CD4-positive, alpha-beta T cell treated with Interleukin-6 for 4 hours (primary cell): ENCODE results near the gene FMN2.

Source experiments
- DNase-seq: peaks from one replicate; pipeline ENCODE4 v3.0.0-alpha.2; 2020; ENCODE audit warnings: mixed read lengths

FMN2 gene

DNA sequence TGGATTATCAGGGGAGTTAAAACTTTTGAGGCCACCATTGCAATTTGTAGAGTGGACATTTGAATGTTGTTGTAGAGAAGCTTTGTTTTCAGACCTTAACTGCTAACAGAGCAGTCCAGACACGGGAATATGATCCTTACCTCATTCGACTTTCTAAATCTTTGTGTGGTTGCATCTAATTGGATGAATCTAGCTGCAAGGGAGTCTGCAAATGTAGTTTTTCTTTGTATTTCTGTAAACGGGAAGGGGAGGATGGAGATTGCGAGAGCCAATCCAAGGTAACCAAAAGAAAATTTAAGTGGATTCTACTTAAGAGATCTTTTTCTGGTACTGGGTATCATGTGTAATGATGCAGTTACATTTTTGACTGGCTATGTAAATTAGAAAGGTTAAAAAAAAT, 110.2 kb downstream of the FMN2 start:
- no peak for DNase-seq

DNA sequence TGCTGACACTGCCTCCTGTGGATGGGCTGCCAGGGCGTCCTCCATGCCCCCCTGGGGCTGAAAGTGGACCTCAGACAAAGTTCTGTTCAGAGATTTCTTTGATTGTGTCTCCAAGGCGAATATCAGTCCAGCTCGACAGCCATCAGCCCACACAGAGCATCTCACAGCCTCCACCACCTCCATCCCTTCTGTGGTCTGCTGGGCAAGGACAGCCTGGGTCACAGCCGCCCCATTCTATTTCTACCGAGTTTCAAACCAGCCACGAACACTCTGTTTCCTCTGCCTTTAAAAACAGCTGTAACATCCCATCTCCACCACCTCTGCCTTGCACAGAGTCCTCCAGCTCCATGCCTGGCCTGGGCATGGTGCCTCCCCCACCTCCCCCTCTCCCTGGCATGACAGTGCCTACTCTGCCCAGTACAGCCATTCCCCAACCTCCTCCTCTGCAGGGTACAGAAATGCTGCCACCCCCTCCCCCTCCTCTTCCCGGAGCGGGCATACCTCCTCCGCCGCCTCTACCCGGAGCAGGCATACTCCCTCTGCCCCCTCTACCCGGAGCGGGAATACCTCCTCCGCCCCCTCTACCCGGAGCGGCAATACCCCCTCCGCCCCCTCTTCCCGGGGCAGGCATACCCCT, 115.5 kb downstream of the FMN2 start:
- DNase-seq, result no peak

DNA sequence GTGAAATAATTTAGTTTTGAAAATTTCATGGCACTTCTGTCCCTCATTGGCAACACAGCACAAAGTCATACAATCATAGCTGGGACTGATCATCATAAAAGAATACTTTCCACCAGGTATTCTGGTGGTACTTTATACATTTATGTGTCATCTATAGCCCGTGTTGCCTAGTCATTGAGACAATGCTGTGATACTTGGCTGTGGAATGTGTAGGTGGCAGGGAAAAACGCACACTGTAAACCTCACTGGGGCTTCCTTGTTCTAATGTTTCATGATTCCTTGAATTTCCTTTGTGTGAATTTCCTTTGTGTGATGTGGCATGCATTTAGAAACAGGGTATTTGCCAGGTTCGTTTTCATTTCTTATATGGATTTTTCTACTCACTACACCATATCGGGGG, 118.3 kb downstream of the FMN2 start:
- DNase-seq, result no peak

DNA sequence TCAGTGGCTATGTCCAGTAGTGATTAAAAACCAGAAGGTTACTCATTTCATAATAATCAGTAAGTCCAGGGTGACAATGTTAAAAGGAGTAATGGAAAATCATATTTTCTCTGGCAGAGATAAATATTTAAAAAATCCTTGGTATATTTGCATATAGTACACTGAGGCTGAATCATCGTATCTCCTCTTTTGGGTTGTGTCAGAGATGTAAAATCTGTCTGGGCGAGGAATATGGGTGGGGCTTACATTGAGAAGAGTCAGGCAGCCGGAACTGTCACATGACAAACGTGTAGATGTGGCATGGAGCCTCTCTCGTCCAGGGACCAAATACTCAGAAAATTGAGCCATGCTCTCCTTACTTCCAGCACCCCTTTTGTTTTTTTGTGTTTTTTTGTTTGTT, 120.9 kb downstream of the FMN2 start:
- no peak for DNase-seq

DNA sequence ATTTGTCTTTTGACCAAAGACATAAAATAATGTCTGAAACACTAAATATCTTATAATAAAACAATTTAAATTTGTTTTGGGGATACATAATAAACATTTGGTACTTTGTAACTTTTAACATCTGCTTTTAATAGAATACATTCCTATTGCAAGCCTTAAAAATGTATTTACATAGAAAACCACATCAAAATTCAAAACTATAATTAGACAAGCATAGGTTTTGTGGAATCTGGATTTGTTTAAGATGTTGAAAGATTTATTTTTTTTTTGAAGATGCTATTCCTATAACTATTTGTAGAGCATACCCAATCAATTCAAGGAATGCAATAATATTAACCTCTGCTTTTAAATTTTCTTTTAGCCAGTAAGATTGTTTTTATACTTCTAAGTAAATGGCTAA, 125.7 kb downstream of the FMN2 start:
- DNase-seq, result no peak

DNA sequence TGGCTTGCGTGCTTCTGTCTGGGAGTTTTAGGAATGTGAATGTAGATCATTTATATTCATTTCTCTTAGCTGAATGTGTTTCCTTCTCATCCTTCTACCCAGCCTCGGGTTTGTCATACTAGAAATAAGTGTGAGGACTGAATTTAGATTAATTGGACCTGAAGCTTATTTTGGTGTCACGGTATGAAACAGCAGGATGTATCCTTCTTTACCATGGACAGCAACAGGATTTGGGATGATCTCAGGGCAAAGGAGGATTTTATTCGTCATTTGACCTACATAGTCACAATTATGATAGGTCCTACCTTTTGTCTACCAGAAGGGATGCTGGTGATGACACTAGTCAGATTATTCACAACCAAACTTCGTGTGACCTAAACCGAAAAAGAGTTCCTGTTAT, 127.4 kb downstream of the FMN2 start:
- no peak for DNase-seq

DNA sequence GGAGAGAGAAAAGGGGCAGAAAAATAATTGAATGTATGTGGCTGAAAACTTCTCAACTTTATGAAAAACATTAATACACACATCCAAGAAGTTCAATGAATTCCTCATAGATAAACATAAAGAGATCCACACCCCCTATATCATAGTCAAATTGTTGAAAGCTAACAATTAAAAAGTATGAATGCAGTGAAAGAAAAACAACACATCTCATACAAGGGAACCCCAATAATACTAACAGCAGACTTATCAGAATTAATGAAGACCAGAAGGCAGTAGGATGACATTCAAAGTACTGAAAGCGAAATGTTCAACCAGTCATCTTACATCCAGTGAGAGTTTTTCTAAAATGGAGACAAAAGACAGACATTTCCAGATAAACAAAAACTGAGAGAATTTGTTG, 134.4 kb downstream of the FMN2 start:
- DNase-seq, result no peak

DNA sequence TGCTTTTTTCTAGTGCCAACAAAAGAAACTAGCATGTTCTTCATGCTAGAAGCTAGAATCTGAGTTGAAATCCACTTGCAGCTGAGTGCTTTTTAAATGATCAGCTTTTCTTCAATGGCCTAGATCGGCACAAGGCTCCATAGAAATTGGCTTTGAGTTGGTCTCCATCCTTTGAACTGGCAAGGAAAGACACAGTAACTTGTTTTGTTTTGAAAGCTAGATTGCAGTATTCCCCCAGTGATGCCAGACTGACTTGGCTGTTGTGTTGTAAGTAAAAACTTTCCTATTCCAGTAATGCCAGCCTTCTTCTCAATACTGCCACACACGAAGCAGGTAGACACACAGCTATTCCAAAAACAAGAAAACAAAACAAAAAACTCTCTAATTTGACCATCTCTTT, 139.1 kb downstream of the FMN2 start:
- DNase-seq, result no peak

DNA sequence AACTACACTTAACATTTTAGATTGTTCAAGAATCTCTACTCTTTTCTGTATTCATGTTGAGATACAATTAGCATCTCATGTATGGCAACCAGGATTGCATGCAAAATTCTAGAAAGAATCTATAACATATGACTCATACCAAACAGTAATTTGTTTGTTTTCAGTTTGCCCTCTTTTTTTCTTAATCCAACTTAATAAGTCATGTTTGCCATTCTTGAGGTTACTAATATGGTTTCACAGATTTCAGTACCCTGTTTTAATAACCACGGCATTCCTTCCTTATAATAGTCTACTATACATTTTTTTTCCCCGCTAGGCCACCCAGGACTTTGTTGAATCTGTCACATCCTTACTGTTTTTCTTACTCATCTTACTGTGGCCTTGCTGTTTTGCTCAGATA, 140.8 kb downstream of the FMN2 start:
- no peak for DNase-seq

DNA sequence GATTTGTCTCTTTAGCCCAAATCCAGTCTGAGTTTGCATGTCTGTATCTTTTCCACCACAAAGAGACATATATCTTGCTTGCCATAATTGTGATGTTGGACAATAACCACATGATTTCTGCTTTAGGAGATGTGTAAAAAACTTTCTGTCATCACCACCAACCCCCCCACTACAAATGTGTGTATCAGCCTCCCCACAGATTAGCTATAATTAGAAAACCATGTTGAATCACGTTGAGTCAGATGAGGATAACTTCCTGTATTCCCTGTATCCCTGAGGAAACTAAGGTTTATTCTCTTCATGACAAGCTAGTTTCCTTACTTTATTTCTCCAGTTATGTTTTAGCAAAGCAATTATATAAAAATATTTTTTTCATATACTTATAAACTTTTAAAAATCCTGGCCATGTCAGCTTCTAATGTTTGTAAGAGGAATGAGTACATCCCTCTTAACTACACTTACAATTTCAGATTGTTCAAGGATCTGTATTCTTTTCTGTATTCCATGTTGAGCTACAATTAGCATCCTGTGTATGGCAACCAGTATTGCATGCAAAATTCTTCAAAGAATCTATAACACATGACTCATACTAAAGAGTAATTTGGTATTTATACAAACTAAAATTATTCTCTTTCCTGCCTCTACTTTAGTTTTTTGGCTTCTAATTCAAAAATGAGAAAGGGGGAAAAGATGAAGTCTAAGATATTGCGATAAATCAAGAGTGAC, 143.0 kb downstream of the FMN2 start:
- no peak for DNase-seq

DNA sequence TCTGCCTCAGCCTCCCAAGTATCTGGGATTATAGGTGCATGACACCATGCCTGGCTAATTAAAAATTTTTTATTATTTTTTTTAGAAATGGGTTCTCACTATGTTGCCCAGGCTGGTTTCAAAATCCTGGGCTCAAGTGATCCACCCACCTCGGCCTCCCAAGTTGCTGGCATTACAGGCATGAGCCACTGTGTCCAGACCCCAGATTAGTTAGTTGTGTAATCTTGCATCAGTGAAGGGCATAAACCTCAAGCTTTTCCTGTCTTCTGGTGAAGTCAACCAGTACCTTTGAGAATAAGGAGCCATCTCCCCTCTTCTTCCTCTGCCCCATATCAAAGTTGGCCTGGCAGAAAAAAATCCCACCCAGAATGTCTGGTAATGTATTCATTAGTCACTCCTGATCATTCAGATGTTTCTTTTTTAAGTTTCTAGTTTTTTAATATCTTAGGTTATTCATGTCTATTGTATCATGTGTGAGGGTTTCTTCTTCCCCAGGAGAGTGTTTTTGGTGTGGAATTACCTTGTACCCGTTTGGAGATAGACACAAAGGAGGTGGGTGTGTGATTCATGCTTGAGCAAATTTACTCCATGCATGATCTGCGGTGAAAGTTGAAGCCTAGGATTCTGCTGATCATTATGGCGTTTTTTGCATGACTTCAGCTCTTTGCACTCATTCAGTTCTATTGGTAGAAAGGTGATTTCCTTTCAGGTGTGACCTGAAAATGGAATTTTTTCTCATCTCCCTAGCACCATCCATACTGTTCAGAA, 144.0 kb downstream of the FMN2 start:
- DNase-seq, result no peak

DNA sequence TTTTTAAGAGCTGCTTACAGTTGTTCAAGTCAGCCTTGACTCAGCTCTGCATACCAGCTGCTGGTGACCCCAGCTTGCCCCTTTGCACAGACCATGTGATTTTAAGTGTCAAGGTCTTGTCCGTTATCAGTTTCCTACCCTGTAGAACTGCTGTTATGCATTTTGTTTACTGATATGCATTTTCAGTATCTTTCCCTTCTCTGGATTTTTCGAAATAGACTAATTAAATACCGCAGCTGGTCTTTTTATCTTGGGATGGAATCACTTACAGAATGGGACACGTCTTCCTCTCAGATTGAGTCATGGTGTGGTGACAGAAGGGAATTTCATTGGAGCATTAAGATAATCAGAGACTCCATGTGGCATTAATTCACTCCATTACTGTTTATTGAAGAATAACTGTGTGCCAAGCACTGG, 145.6 kb downstream of the FMN2 start:
- DNase-seq, result no peak

DNA sequence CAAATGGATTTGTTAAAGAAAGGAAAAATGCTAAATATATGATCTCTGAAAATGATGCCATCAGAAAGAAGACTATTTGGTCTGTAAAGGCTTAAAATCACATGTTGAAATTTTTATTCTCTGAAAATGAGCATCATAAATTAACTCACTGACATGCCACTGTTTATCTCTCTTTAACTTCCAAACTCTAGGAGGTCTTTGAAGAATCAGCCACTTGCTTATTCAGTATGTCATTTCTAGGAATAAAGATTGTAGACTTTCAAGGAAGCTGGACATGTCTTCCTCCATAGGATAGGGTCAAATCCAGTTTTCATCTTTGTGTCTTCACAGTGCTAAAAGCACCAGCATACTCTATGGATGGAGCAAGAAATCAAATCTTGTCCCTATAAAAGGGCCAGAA, 147.6 kb downstream of the FMN2 start:
- DNase-seq, result no peak

DNA sequence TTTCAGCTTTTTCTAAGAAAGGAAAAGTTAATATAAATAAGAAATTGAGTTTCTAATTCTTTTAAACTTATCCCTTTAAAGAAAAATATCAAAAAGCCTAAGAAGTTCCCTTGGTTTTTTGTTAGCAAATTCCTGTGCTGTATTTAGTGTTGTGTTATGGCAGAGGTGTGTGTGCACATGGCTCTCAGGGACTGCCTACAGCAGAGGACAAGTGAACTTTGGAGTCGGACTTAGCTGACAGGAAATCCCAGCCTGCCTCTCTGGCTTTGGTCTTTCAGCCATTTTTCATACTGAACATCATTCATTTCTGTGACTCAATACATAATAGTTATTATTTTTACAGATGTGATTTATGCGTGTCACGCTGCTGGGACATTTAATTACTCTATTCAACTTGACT, 149.6 kb downstream of the FMN2 start:
- DNase-seq, result no peak

DNA sequence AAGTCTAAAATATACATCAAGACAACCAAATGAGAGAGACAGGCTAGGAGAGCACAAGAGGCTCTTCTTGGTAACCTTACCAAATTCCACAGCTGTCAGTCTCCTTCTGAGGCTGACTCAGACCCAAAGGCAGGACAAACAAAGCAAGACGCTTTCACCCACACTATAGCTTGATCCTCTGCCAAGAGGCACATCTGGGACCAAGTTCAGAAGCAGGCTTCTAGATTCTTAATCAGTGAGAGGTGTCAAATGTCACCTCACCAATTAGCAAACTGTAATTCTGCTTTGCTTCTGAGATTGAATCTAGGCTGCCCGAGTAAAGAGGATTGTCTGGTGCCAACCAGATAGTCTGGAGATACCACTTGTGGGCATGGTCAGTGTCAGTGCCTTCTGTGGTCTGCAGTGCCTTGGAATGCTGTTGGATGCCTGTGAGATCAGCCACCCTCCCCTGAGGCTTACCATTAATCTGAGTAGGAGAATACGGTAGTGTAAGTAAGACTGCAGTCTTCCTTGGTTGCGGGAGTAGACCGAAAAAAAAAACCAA, 151.0 kb downstream of the FMN2 start:
- DNase-seq, result no peak

DNA sequence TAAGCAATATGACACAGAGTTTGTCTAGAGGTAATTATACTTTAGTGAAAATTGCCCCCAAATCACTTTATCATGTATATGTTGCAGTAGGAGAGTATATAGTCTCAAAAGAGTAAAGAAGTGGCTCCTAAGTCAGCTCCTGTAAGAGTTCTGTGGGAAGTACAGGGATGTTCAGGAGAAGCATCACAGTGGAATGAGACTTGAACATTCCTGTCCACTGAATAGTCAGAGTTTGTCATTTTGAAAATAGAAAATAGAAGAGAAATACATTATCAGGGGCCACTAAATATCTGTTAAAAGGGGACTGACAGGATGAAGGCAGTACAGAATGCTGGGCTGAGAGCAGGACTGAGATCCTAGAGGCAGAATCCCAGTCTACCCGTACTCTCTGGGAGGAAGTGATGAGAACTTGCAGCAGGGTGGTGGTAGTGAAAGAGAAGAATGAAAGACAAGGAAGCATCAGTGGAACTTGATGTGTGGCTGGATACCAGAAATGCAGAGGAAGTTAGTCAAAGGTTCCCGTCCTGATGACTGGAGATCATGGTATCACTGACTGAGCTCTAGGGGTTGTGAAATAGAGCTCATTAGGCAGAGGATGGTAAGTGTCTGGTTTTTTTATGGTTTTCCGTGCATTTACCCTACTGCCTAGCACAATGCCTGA, 153.4 kb downstream of the FMN2 start:
- no peak for DNase-seq

DNA sequence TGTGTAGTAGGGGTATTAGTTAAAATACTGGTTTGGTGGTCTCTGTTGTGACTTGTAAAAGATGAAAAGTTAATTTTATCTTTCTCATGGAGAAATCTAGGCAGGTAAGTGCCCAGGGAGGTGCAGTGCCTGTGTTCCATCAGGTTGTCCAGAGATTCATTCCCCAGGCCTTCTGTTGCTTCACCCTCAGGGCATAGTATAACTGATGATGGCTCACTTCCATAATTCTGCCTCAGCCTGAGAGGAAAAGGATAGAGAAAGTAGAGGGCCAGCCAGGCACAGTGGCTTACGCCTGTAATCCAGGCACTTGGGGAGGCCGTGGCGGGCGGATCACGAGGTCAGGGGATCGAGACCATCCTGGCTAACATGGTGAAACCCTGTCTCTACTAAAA, 153.9 kb downstream of the FMN2 start:
- DNase-seq, result no peak

DNA sequence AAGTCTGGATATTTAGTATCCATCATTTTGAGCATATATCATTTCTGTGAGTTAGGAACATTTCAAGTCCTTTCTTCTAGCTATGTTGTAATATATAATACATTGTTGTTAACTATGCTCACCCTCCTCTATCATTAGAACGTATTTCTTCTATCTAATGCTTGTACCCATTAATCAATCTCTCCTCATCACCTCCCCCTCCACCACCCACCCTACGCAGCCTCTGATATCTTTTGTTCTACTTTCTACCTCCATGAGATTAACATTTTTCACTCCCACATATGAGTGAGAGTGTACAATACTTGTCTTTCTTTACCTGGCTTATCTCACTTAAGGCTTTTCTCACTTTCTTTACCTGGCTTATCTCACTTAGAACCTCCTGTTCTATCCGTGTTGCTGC, 156.2 kb downstream of the FMN2 start:
- DNase-seq, result no peak

DNA sequence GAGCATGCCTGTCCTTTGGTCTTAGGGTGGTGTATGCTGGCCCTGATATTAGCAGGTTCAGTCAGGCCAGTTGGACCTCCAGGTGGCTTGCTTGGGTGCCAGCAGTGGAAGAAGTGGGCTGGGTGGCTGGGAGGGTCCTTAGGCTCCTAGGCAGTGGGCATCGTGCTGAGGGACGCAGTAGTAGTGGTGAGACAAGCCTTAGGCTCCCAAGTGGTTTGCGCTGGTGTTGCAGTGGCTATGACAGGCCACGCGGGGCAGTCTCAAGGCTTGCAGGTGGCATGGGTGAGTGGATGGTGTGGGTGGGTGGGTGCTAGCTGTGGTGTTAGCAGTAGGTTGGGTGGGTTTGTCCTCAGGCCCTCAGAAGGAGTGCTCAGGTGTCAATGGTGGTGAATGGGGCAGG, 162.3 kb downstream of the FMN2 start:
- DNase-seq, result no peak

DNA sequence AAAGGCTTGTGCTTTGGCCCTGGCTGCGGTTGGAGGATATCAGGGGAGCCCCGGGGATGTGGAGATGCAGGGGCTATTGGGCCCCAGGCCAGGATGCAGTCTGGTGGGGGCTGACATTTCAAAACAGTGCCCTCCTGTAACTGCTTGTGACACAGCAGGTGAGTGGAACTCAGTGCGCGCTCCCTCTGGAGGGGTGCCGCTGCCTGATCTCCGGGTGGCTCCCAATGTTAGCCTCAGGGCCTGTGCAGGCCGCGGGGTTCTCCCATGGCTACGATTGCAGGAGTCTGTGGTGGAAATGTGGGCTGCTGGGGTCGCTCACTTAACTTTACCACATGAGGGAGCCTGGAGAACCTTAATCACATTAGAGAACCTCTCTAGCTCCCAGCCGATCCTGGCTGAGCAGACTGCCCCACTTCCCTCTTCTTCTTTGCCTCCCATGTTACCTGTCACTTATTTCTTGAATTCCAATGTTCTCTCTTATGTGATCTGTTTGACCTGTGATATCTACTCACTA, 163.2 kb downstream of the FMN2 start:
- DNase-seq, result no peak

DNA sequence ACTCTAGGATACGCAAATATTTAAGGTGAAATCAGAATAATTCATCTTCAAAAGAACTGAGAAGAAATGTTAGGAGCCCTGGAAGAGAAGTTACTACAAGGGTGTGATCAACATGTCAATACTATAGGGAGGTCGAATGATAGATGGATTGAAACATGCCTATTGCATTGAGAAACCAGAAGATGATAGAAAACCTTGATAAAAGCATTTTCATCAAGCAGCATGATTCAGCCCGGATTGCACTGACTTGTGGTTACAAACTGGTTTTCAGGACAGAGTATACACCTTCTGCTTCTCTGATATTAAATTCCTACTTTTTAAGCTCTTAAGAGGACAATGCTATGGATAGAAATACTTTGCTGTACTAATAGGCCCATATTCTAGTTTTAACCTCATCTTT, 164.2 kb downstream of the FMN2 start:
- DNase-seq, result no peak

DNA sequence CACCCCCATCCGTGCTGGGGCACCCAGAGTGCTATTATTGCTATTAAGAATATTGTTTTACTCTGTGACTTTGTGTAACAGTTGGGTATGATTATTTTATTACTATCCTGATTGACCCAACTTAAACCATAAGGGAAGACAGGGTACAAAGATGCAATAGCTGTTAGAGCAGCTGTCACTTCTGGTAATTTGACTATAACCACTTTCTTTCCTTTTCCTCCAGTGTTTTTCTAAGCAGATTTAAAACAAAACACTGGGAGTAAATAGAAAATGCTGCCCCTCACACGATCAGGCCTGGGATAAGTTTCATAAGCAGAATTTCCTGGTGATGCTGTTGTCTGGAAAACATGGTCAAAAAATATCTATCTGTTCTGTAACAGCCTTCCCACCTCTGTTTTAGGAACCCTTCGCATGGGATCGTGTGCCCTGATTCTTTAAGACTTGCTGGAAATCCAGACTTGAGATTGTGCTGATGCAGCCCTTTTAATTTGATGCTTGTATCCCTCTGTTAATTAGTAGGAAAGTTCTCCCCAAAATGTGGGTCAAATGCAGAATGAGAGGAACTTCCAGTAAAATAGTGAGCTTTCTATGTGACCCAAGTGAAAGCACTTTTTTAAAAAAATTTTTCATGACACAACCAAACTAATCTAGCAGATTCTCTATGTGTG, 165.3 kb downstream of the FMN2 start:
- no peak for DNase-seq

DNA sequence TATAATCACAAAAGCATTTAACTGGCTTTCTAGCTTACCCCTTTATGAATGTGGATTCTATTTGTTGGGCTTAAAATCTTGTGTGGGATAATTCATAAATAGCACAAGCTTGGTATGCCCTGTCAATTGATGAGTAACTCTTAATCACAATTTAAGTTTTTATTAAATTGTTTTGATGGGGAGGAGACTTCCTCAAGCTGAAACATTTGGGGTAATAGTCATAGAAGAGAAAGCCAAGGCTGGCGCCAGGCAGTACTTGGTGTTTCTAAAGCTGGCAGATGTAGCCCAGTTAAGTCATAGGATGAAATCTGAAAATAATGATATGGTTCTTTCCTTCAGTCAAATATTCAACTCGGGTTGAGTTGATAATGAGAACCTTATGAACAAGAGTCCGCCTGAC, 167.2 kb downstream of the FMN2 start:
- DNase-seq, result no peak
